Stimulated activated CD4-positive, alpha-beta T cell treated with anti-CD3 and anti-CD28 coated beads, Interleukin-15, amount 100 ng/mL, for 1 hour (primary cell): Measurements from ENCODE around the gene FEZ2.
"Not testable (repeated sequence)": the region's sequence is repeated elsewhere in the genome, so short reads cannot be mapped to it uniquely, and the experiment has no call there.

Source experiments
- DNase-seq, 2 donors: peaks; one replicate each; pipeline ENCODE4 v3.0.0-alpha.2; 2020; ENCODE audit warnings: low read depth in 1 of 2, low spot score in 1 of 2

FEZ2 gene, protein sequence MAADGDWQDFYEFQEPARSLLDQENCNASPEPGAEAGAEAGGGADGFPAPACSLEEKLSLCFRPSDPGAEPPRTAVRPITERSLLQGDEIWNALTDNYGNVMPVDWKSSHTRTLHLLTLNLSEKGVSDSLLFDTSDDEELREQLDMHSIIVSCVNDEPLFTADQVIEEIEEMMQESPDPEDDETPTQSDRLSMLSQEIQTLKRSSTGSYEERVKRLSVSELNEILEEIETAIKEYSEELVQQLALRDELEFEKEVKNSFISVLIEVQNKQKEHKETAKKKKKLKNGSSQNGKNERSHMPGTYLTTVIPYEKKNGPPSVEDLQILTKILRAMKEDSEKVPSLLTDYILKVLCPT

DNA sequence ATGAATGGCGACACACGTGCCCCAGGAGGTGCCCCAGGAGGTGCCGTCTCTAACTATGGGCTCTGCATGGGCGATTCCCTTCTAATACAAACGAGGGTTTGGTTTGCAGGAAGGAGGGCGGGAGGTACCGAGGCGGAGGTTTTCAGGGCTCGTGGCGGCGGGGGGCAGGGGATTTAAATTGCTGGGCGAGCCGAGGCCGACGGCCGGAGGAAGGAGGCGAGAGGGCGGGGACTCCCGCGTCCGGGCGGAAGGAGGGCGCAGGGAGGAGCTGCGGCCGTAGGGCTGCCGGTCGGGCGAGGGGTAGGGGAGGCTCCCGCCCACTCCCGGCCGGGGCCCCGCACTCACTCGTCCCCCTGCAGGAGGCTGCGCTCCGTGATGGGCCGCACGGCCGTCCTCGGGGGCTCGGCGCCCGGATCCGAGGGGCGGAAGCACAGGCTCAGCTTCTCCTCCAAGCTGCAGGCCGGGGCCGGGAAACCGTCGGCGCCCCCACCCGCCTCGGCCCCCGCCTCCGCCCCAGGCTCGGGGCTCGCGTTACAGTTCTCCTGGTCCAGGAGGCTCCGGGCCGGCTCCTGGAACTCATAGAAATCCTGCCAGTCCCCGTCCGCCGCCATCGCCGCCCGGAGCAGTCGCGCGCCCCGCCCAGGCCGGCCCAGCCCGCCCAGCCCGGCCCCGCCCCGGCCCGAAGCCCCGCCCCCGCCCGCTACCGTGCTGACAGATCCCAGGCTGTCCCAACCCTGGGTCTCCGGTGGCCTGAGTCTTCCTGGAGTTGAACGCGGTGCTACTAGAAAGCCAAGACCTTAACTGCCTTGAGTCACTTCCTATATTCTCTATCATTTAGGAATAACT lies at the start of gene FEZ2:
Gene FEZ2, minus strand, starts transcription at position 637 of the 846 bp plus-strand sequence. Its CDS starts 26 bp downstream, at position 611.
- peak; percentile 17 to 52 for DNase-seq

DNA sequence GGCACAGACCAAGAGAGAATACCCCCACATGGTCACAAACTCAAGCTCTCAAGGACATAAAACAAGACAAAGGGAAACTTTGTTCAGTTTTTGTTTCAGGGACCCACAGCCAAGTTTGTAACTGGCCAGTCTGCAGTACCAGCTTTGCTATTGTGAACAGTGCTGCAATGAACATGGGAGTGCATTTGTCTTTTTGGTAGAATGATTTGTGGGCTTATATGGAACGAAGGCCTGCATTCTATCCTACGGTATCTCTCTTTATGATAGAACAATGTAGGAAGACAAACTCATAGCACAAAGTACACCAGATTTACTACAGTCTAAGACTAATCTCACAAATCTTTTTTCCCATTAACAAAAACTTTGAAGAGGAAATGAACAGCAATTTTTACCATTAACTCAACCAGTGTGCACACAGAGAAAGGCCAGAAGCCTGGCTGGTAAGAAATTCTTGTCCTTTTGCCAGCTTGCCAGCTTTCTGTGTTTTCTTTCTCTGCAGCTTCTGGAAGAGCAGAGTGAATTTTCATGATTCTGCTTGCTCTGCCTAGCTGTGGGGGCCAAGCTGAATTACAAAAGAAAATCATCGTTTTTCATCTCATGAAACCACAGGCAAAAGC lies 37.1 kb upstream of the FEZ2 start:
- DNase-seq, result no peak

DNA sequence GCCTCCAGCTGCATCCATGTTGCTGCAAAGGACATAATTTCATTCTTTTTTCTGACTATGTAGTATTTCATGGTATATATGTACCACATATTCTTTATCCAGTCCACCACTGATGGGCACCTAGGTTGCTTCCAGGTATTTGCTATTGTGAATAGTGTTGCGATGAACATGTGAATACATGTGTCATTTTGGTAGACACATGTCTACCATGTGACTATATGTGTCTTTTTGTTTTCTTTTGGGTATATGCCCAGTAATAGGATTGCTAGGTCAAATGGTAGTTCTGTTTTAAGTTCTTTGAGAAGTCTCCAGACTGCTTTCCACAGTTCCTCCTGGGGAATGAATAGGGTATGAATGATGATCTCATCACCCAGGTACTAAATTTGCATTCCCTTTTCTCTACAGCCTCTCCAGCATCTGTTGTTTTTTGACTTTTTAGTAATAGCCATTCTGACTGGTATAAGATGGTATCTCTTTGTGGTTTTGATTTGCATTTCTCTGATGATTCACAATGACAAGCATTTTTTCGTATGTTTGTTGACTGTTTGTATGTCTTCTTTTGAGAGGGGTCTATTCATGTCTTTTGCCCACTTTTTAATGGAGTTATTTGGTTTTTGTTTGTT lies 35.6 kb upstream of the FEZ2 start:
- DNase-seq, result no peak

DNA sequence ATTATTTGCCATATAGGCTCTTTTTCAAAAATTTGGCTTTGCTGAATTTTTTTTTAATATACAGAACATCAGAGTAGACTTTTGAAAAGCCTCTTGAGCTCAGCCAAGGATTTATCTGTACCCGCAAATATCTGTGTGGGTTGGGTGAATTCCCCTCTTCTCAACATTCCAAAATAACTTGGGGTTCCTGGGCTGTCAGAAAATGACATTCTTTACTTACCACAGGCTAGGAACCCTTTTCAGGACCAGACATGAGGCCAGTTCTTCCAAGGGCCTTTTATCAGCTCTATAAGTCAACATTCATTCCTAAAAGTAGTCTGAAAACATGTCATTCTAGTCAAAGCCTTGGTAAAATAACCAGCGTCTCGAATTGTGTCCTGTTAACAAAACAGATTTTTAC lies 28.8 kb upstream of the FEZ2 start:
- no peak for DNase-seq

DNA sequence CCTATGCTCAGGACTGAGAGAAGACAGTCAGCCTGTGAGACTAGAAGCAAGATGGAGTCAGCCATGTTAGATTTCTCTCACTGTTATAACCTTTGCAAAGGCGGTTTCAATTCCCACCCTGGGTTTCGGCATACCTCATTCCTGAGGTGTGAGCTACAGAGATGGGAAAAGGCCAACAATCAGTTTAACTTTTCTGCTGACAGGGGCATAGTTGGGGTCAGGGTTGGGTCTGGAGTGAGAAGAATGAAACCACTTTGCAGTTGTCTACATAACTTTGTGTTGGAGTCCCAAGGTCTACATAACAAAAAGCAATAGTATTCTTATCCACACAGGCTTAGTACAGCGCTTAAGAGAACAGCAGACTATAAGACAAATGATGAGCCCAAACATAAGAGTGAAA lies 28.1 kb upstream of the FEZ2 start:
- DNase-seq, result no peak

DNA sequence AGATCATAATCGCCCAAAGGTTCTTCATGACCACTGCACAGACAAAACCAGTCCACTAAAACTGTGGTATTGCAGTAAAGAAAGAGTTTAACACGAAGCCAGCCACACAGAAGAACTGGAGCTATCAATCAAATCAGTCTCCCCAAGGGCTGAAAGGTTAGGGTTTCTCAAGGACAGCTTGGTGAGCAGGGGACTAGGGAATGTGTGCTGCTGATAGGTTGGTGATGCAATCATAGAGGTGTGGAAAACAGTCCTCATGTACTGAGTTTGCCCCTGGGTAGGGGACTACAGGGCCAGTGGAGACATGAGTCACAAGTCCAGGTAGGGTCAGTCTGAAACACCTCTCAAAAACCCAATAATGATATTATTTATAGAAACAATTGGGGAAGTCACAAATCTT lies 27.3 kb upstream of the FEZ2 start:
- DNase-seq, result no peak

DNA sequence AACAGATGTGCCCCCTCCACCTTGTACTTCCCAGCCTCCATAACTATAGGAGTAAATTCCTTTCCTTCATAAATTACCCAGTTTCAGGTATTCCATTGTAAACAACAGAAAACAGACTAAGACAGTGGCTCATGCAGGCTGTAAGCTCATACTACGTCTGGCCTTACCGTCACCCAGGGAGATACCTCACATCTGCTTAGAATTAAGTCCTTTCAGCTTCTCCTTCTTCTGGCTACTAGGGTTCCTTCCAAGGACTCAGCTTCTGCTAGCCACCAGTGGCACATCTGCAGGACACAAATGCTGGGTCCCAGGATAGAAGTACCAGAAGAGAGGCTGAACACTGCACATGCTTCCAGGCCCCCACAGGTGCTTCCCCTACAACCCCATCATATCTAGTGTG lies 22.4 kb upstream of the FEZ2 start:
- DNase-seq, result no peak

DNA sequence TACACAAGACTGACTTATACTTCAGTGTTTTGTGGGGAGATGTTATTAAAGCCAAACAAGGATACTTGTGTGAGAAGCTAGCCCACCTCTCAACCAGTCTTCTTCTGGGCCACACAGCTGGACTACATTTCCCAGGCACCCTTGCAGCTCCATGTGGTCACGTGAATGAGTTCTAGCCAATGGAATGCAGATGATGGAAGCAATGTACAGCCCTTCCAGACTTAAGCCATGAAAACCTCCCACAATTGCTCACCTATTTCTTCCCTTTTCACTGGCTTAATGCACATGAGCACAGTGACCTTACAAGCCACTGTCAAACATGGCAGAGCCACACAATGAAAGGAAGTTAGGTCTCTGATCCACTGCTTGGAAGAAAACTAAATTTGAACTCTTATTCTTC lies 20.4 kb upstream of the FEZ2 start:
- DNase-seq, result no peak

DNA sequence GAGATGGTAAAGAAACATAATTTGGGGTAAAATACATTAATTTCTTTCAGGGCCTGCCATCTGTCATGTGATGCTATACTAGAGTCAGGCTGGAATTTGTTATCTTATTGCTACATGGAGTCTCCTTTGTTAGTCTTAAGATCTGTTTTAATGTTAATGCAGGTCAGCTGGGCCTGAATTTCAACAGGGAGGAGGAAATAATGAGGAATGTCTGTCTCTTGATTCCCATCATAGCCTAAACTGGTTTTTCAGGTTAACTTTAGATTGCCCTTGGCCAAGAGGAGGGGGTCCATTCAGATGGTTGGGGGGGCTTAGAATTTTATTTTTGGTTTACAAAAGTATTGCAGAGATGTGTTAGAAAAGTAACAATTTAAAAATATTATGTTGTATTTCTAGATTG lies 19.0 kb upstream of the FEZ2 start:
- no peak for DNase-seq

DNA sequence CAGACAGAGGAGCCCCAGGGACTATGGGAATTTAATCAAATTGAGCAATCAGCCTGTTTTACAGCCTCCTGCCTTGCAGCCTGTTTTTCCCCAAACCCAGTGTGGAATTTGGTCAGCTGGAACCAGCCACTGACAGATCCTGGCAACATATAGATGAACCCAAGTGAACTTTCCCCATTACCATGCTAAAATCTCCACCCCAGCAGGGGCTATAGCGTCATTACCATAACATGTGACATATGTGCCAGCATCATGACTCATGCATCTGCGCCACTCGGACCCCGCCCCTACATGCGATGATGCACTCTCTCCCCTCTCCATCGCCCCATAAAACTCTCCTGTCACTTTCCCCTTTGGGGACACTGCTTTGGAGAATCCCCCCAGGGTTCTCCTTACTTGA lies 17.3 kb upstream of the FEZ2 start:
- DNase-seq, result no peak

DNA sequence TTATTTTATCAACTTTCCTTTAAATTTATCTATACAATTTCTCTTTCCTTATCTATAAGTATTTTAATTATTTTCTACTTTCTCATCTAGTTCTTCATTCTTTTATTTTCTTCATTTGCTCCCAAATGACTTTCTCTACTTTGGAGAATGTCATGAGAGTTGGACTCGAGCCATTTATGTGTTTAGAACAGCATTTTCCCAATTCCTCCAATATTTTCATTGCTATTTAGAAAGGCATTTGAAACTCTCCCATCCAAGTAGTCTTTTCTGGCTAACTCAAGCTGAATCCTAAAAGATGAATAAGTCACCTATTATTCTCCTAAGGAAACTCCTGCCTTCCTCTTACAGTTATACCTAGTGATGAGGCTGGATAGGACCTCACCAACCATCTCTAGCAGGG lies 15.8 kb upstream of the FEZ2 start:
- no peak for DNase-seq

DNA sequence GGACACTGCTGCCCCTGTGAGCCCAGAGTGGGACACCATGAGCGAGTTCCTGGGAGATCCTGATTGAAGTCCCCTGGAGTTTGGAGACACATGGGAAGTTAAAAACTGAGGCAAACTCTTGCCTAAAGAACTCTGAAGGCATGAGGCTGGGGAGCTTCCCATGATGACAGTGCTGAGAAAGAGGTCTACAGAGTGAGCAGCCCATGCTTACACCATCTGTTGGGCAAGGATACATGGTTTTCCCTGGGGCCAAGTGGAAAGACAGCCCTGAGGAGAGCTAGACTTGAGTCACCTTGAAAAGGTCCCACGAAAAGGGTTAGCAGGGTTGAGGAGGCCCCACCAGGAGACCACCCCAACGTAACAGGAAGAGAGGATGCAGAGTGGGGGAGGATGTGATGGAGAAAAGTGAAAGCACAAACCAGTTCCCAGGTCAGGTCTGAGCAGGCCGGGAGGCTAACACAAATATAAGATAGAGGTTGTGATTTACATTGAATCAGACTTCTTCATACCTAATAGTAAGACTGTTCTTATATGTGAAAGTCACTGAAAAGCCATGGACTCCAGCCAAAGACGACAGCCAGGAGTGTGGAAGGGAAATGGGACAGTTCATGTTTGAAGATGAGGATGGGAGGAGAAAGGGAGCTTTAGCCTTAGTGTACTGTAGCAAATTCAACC lies 13.5 kb upstream of the FEZ2 start:
- no peak for DNase-seq

DNA sequence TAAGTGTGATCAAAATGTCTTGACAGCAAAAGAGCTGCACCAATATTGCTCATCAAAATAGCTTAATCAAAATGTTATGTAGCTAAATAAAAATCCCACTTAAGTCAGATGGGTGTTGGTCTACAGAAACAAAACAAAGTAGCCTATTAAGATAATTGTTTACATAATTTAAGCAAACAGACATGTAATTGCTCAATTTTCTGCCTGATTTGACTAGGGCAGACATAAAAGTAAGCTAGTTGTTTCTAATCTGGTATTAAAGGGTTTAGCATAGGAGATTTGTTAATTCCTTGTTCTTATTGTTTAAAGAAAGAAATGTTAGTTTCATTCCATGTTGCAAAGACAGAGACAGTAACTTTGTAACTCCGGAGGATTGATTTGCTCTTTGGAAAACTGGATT lies 11.5 kb upstream of the FEZ2 start:
- no peak for DNase-seq

DNA sequence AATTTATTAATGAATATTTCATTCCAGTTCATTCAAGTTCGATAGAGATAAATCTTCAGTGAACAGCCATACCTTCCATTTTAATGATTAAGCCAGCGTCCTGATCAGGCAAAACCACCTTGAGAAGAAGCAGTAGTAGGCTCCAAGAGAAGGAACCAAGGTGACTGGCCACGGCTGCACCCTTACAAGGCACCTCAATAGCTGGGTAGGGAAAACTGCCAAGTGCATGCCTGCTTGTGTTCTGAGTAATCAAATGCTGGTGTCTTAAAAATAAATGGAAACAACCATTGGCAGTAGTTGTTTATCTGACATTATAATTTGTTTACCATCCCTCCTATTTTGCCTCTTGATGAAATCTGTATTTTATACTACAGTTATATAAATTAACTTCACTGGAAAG lies 10.0 kb upstream of the FEZ2 start:
- no peak for DNase-seq

DNA sequence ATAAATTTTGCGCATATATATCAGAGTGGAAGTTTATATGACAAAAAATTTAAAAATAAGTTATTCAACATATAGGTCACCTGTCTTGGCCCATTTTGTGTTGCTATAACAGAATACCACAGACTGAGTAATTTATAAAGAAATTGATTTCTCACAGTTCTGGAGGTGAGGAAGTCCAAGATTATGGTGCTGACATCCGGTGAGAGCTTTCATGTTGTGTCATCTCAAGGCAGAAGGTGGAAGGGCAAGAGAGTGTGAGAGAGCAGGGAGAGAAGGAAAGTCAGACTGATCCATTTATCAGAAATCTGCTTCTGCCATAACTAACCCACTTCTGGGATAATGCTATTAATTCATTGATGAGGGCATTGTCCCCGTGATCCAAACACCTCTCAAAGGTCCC lies 9.0 kb upstream of the FEZ2 start:
- DNase-seq, result no peak

DNA sequence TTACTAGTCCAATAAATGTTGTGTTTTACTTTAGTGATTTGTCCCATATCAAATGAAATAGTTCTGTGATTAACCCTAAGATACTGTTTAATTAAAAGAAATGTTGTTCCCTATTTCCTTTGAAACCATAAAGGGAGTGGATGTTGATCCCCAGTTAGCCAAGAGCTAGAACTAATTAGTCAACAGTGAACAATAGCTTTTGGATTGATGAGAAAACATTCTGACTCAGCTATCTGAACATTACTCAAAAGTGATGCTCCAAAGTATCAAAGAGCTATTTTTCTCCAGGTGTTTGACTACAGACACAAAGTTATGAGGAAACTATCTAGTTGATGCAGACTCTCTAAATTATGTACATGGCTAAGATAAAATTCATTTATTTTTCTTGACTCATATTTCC lies 7.3 kb upstream of the FEZ2 start:
- DNase-seq, result no peak

DNA sequence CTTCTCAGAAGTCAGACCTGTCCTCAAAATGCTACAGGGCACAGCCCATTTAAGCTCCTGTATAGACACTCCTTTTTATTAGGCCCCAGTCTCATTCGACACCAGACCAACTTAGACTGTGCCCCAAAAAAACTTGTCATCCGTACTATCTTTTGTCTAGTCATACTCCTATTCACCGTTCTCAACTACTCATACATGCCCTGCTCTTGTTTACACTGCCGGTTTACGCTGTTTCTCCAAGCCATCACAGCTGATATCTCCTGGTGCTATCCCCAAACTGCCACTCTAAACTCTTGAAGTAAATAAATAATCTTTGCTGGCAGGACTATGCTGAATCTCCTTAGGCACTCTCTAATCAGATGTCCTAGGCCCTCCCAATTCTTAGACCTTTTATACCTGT lies 5.7 kb upstream of the FEZ2 start:
- not testable (repeated sequence) for DNase-seq

DNA sequence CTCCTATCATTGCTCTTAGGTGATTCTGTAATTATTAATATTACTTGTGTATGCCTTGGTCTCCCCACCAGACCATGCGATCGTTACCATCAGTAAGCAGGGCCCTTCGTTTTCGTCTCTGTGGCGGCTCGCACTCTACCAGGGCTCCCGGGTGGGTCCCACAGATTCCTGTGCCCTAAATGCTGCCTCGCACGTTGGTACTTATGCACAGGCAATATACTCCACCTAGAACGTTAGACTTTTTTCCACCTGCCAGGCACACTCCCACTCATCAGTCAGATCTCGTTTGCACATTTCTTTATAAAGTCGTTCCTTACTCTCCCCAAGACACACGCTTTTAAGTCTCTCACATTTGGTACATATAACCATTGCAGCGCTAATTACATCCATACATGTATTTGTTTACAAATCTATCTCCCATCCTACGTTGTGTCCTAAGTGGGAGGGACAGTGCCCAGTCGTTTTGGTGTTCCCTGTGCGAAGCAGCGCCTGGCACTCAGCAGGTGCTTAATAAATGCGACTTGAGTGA lies 901 bp downstream of the FEZ2 start:
- DNase-seq, result peak in 1 of 2 donors; percentile 1

DNA sequence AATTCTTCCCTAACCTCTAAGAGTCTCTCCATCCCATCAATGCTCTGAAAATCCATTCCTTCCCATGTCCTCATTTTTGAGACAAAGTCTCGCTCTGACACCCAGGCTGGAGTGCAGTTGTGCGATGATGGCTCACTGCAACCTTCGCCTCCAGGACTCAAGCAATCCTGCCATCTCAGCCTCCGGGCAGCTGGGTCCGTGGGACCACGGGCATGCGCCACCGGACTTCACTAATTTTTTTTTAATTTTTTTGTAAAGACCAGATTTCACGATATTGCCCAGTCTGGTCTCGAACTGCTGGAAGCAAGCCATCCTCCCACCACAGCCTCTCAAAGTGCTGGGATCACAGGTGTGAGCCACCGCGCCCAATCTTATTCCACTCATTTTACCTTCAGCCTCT lies 1.6 kb downstream of the FEZ2 start:
- no peak for DNase-seq

DNA sequence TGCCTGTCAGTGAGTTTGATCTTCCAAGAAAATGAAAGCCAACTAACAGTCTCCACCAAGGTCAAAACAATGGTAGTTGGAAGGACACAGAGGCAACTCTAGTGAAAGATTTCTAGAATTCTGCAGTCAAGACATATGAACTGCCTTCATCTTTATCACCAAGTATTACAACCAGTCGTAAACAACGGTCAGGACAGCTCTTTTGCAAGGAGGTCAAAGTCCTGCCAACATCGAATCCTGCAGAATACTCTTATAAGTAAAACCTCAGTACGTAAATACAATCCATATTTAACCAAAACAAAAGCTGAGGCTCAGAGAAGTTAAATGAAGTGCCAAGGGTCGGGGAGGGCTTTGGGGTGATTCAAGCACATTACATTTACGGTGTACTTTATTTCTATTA lies 3.1 kb downstream of the FEZ2 start:
- no peak for DNase-seq

DNA sequence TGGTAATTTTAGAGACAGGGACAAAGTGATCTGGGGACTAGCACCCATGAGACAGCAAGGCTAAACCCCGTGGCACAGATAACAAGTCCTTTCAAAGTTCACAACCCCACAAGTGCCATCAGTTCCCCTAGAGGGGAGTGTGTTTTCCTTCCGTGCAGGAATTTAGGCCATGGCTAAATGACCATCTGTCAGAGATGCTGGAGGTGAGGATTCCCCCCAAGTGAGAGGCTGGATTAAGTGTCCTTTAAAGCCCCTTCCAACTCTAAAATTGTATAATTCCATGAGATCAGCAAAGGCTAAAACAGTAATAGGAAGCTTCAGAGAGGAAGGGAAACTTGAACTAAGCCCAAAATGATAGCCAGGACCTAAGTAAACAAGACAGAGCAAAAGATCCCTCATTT lies 8.7 kb downstream of the FEZ2 start:
- DNase-seq, result no peak
